ENCODE data around the gene C12orf56. TPM values are rescaled to one million over a fixed set of nuclear protein-coding genes. Genes with fewer than 3 reads are reported as not detected.

The C12orf56 gene
- total and polyA plus RNA-seq, 9 donors = not detected

- TF ChIP-seq POLR2A (IDR thresholded peaks at IDR 0.05) (no peak), CTCF (IDR thresholded peaks at IDR 0.05) (no peak), EP300 (IDR thresholded peaks at IDR 0.05) (no peak)
- no peaks in the 10 kb centered on the region for H3K36me3 ChIP-seq
- 66 to 81% (median 72%) methylated on average over 4 of the region's 4 CpGs for WGBS, 3 donors
- H3K4me1 ChIP-seq (ENCODE audit: insufficient read depth) = no peaks in the 10 kb centered on the region
- H3K4me3 ChIP-seq = no peak overlapping the region
- H3K27ac ChIP-seq = no peak overlapping the region
- intact Hi-C loops (cut with DNase I) = loop anchor here (5.0 kb wide), 4 partner anchors 73 to 423 kb away; partner anchors contain the start of gene SRGAP1 (in 2 of the 4)
- no peaks in the 10 kb centered on the region for H3K27me3 ChIP-seq
- H3K9me3 ChIP-seq = no peaks in the 10 kb centered on the region
- no peak for DNase-seq
Observed at GRCh38 chr12:64255249-64255648, 135.3 kb downstream of the C12orf56 start.

GRCh38 chr12:64253356-64253755 lies 137.2 kb downstream of the C12orf56 start:
- no peaks in the 10 kb centered on the region for H3K36me3 ChIP-seq
- no peak overlapping the region for H3K27ac ChIP-seq
- H3K27me3 ChIP-seq = no peaks in the 10 kb centered on the region
- 42 to 67% (median 67%) methylated on average over 1 of the region's 1 CpG for WGBS, 3 donors
- TF ChIP-seq EP300 (IDR thresholded peaks at IDR 0.05) = no peak
- no peak for TF ChIP-seq POLR2A (IDR thresholded peaks at IDR 0.05)
- TF ChIP-seq CTCF (IDR thresholded peaks at IDR 0.05) = no peak
- no peaks in the 10 kb centered on the region for H3K4me1 ChIP-seq (ENCODE audit: insufficient read depth)
- no peaks in the 10 kb centered on the region for H3K9me3 ChIP-seq
- DNase-seq = no peak
- H3K4me3 ChIP-seq = no peak overlapping the region
- intact Hi-C loops (cut with DNase I) = loop anchor here in 1 of 4 donors (2.0 kb wide), 1 partner anchor 15 kb away; no protein-coding TSS in a partner anchor

- no peaks in the 10 kb centered on the region for H3K27me3 ChIP-seq
- H3K4me1 ChIP-seq (ENCODE audit: insufficient read depth) = no peaks in the 10 kb centered on the region
- TF ChIP-seq EP300 (IDR thresholded peaks at IDR 0.05) (no peak), POLR2A (IDR thresholded peaks at IDR 0.05) (no peak), CTCF (IDR thresholded peaks at IDR 0.05) (no peak)
- no peak overlapping the region for H3K27ac ChIP-seq
- intact Hi-C loops (cut with DNase I) = loop anchor here in 1 of 4 donors (2.0 kb wide), 1 partner anchor 14 kb away; no protein-coding TSS in a partner anchor
- H3K4me3 ChIP-seq = no peak overlapping the region
- H3K9me3 ChIP-seq = no peaks in the 10 kb centered on the region
- 56 to 74% (median 66%) methylated on average over 3 of the region's 3 CpGs for WGBS, 3 donors
- DNase-seq = peak in 1 of 5 donors; percentile 36
- H3K36me3 ChIP-seq = no peaks in the 10 kb centered on the region
Observed at GRCh38 chr12:64252681-64253080, 137.9 kb downstream of the C12orf56 start.

GRCh38 chr12:64243809-64244208 lies 146.7 kb downstream of the C12orf56 start:
- TF ChIP-seq CTCF (IDR thresholded peaks at IDR 0.05) = no peak
- no peak for TF ChIP-seq EP300 (IDR thresholded peaks at IDR 0.05)
- TF ChIP-seq POLR2A (IDR thresholded peaks at IDR 0.05) = no peak
- no peaks in the 10 kb centered on the region for H3K9me3 ChIP-seq
- DNase-seq = no peak
- no peak overlapping the region for H3K4me3 ChIP-seq
- WGBS, 3 donors = 85 to 90% (median 89%) methylated on average over 4 of the region's 4 CpGs
- H3K27me3 ChIP-seq = no peaks in the 10 kb centered on the region
- no peak overlapping the region for H3K27ac ChIP-seq
- no peaks in the 10 kb centered on the region for H3K36me3 ChIP-seq
- H3K4me1 ChIP-seq (ENCODE audit: insufficient read depth) = peaks cover 6% of the 10 kb centered on the region
- intact Hi-C loops (cut with DNase I) = no loop called here
